Ovary (tissue), 9 donors: ENCODE data around the gene DEAF1. TPM values are rescaled to one million over a fixed set of nuclear protein-coding genes. Genes with fewer than 3 reads are reported as not detected.

Source experiments
- DNase-seq, 5 donors: peaks; one replicate each; pipeline ENCODE4 v3.0.0-alpha.2; 2019 to 2020
- H3K27ac ChIP-seq, 2 donors: fragments of 200-600 bp; one replicate each; pipeline versions ENCODE4 v1.5.1 to v1.8.0; 2019 to 2022
- H3K27me3 ChIP-seq: fragments of 200-600 bp; one replicate; pipeline ENCODE4 v1.8.0; 2022
- H3K36me3 ChIP-seq: fragments of 200-600 bp; sonication (generic); one replicate; pipeline ENCODE4 v1.5.1; 2019
- H3K4me1 ChIP-seq: one replicate; pipeline ENCODE4 v1.8.1; 2013; ENCODE audit warnings: mild to moderate bottlenecking, moderate library complexity; ENCODE audit not compliant: insufficient read depth
- H3K4me3 ChIP-seq: fragments of 200-600 bp; sonication (generic); one replicate; pipeline ENCODE4 v1.5.1; 2017
- H3K9me3 ChIP-seq, 2 donors: fragments of 200-600 bp in 1 of 2; sonication (generic) in 1 of 2; one replicate each; pipeline versions ENCODE4 v1.5.1 to v1.8.1; 2013 to 2019; ENCODE audit warnings: mild to moderate bottlenecking in 1 of 2, moderate library complexity in 1 of 2
- CTCF ChIP-seq, 3 donors: fragments of 450-650 bp in 2 of 3; fragments of 200-600 bp in 1 of 3; IDR thresholded peaks; one replicate each; pipeline versions ENCODE4 v1.5.1 to v1.8.0; 2016 to 2022; ENCODE audit warnings: antibody characterized with exemption in 3 of 3, mild to moderate bottlenecking in 1 of 3
- EP300 ChIP-seq: sonication (generic); formaldehyde crosslinking; IDR thresholded peaks from one replicate; pipeline ENCODE4 v1.6.1; 2017; ENCODE audit warnings: antibody characterized with exemption
- POLR2A ChIP-seq: fragments of 450-650 bp; IDR thresholded peaks from one replicate; pipeline ENCODE4 v1.6.1; 2017; ENCODE audit warnings: antibody characterized with exemption, mild to moderate bottlenecking, moderate library complexity
- WGBS, 3 donors: extraction: QIAGEN DNeasy Blood & Tissue Kit in 1 of 3; methylation state at CpG; one replicate each; pipeline versions ENCODE4 v1.1.5 to v1.1.7; 2013 to 2017; 5-methylcytosine and 5-hydroxymethylcytosine counted together
- intact Hi-C, 4 donors: fragments of 100-400 bp; cut with DNase I; formaldehyde crosslinking; loops; one replicate each; pipeline versions ENCODE4 v1.11.0 to v1.15.1; 2022 to 2023
- polyA plus RNA-seq, 2 donors: library from polyadenylated mRNA; stranded (reverse); fragments of 200-250 nt in 1 of 2; fragments of 350-450 nt in 1 of 2; fragmentation: Illumina TruSeq in 1 of 2; extraction: RNeasy Lipid Tissue Mini Kit (QIAGEN cat#74804) in 1 of 2; gene quantifications; one replicate each; pipeline ENCODE4 v1.2.3, GENCODE V29; 2013 to 2014
- total RNA-seq, 7 donors: library from RNA; depleted of rRNA in 2 of 7; stranded (reverse); fragments of >200 nt in 2 of 7; fragmentation: NEBNext Ultra II Directional in 3 of 7; extraction: Animal tissue kit (Norgen Biotek cat#: 25700) in 3 of 7; gene quantifications; one replicate each; pipeline versions ENCODE4 v1.1.0 to v1.2.4, GENCODE V29; 2016 to 2023
- donor health status: DM: no; HTN: no; CAD: no; lungs with moderate emphysema.
- donor health status: DM: no; HTN: no; CAD: no.
- donor health status: Bipolar disorder and iron deficiency.
- donor health status: DM: yes; HTN: yes; CAD: no.
- donor health status: DM: no; HTN: no; CAD: no.
- donor health status: DM: yes; HTN: yes; CAD: no.

DEAF1 gene
- total and polyA plus RNA-seq, 9 donors: 10.2 to 43.4 (median 28.6) TPM

- H3K9me3 ChIP-seq: no peaks in the 10 kb centered on the region
- TF ChIP-seq CTCF (IDR thresholded peaks at IDR 0.05): no peak
- no peak for TF ChIP-seq EP300
- no peak for TF ChIP-seq POLR2A
- intact Hi-C loops: no loop called here
- no peak overlapping the region for H3K4me3 ChIP-seq
- no peaks in the 10 kb centered on the region for H3K36me3 ChIP-seq
- H3K27me3 ChIP-seq: no peaks in the 10 kb centered on the region
- no peak for DNase-seq
- H3K4me1 ChIP-seq: peaks cover 7% of the 10 kb centered on the region
- WGBS, 3 donors: 65 to 78% (median 65%) methylated on average over 28 of the region's 28 CpGs
- H3K27ac ChIP-seq: no peak overlapping the region
Measured at GRCh38 chr11:638631-639331, 56.2 kb downstream of the DEAF1 start.

- no peaks in the 10 kb centered on the region for H3K36me3 ChIP-seq
- H3K27me3 ChIP-seq: no peaks in the 10 kb centered on the region
- peak in 1 of 5 donors; percentile 35 for DNase-seq
- intact Hi-C loops: no loop called here
- no peaks in the 10 kb centered on the region for H3K9me3 ChIP-seq
- H3K4me3 ChIP-seq: no peak overlapping the region
- H3K4me1 ChIP-seq: peaks cover 7% of the 10 kb centered on the region
- 62 to 66% (median 66%) methylated on average over 55 of the region's 55 CpGs for WGBS, 3 donors
- TF ChIP-seq EP300: no peak
- TF ChIP-seq POLR2A: no peak
- no peak for TF ChIP-seq CTCF (IDR thresholded peaks at IDR 0.05)
- H3K27ac ChIP-seq: no peak overlapping the region
Measured at GRCh38 chr11:637593-638521, 57.2 kb downstream of the DEAF1 start.

GRCh38 chr11:637333-637592 is 57.8 kb downstream of the DEAF1 start:
- intact Hi-C loops: no loop called here
- no peak for TF ChIP-seq EP300
- TF ChIP-seq CTCF (IDR thresholded peaks at IDR 0.05): no peak
- TF ChIP-seq POLR2A: no peak
- no peaks in the 10 kb centered on the region for H3K36me3 ChIP-seq
- no peak overlapping the region for H3K4me3 ChIP-seq
- no peaks in the 10 kb centered on the region for H3K9me3 ChIP-seq
- no peaks in the 10 kb centered on the region for H3K27me3 ChIP-seq
- 5 to 11% (median 7%) methylated on average over 24 to 34 of the region's 34 CpGs for WGBS, 3 donors
- peaks cover 7% of the 10 kb centered on the region for H3K4me1 ChIP-seq
- H3K27ac ChIP-seq: no peak overlapping the region
- DNase-seq: no peak

- peak in 1 of 5 donors; percentile 61 for DNase-seq
- Histone ChIP-seq H3K4me1 (peaks cover 7% of the 10 kb centered on the region), H3K9me3 (no peaks in the 10 kb centered on the region), H3K36me3 (no peaks in the 10 kb centered on the region), H3K27me3 (no peaks in the 10 kb centered on the region), H3K27ac (no peak within 1 kb of the TSS), H3K4me3 (no peak within 1 kb of the TSS)
- WGBS, 3 donors: 8 to 20% (median 14%) methylated on average over 60 to 99 of the region's 100 CpGs
- no peak for TF ChIP-seq POLR2A
- no peak for TF ChIP-seq CTCF (IDR thresholded peaks at IDR 0.05)
- TF ChIP-seq EP300: no peak
- intact Hi-C loops: no loop called here
Measured at GRCh38 chr11:636511-637332, 58.3 kb downstream of the DEAF1 start, which contains the start of gene DRD4. Gene DRD4, plus strand, starts transcription at chr11:637269. Its CDS starts 36 bp downstream, at chr11:637305.
